HG03442 (cell line): ENCODE data around the gene MTUS2.

ENCODE experiments used
- ATAC-seq: cut with Tn5 transposase; IDR thresholded peaks from one replicate; pipeline ENCODE4 v1.9.1; 2021; ENCODE audit warnings: mild to moderate bottlenecking, moderate library complexity; ENCODE audit not compliant: unreplicated experiment

MTUS2 gene

GRCh38 chr13:29103065-29103800 lies 283.1 kb downstream of the MTUS2 start:
- no peak for ATAC-seq

GRCh38 chr13:29104461-29104860 lies 284.3 kb downstream of the MTUS2 start:
- no peak for ATAC-seq

- no peak for ATAC-seq
These were observed 285.6 kb downstream of the MTUS2 start for GRCh38 chr13:29105779-29106178.

DNA sequence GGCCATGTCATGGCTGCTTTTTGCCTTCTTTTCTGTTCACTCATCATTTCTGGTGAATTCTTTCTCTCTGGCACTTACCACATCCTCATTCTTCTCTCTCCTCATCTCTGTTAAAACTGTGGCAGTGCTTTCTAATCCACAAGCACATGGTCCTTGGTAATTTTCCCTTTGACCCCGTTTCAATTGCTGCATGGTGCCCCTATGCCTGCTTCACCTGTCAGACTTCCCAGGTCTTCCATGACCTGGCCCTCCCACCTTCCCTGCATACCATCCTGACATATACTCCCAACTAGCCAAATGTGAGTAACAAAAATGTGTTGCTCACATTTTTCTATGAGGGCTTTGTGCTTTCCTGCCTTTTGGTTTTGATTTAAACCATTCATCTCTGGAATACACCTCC lies 286.5 kb downstream of the MTUS2 start:
- no peak for ATAC-seq

DNA sequence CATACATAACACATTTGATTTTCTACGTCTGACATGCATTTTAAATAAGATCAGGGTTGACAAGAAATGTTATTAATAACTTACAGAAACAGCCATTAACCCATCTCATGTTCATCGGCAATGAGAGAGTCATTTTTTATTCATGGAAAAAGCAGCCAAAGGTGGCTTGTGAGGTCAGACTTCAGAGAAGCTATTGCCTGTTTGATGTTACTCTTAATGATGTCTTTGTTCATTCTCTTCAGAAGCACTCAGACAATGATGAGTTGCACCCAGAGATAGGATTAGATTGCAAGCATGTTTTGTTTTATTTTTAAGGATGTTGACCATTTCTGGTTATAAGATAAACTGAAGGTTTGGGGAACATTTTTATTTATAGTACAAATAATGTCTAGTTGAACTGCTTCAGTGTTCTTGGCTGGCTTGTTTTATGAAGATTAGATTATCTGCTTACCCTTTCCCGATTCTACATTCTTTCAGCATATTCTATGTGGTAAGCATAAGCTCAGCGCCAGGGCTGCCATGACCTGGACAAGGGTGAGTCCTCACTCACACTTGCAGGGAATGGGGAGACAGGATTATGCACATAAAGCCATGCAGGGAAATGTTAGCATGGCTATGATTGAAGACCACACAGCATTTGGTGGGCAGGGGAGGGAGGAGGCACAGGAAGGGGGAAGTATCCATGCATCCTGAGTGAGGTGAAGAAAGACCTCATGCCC lies 288.1 kb downstream of the MTUS2 start:
- ATAC-seq, result no peak

DNA sequence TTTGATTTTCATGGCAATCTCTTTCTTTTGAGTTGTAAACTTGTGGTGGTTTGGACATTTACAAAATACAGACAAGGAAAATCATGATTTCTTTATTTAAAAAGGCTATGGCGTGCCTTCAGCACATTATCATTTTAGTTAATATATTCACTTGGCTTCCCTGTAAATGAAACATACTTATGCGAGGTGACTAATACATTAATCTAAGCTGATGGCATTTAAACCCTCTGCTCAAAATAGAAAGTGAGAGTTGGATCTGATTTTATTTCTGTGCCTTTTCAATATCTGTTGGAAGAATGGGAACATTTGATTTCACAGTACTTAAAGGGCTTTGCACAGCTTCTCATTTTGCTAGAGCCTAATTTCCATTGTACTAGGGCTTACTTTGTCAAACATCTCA lies 289.8 kb downstream of the MTUS2 start:
- ATAC-seq, result no peak

DNA sequence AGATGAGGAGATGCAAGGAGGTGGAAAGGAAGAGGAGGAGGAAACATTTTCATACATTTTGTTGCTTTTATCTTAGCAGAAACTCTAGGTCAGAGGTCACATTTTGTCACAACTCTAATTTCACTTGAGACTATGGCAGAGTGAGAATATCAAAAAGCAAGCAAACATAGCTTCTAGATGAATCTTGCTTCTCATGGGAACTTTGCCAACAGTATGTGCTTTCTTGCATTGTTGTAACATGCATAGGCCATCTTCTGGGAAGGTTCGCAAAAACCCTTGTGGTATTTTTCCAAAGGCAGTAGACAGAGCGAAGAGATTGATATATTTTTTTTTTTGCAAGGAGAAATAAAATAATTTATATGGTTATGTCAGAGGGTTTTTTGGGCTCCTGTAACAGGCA lies 291.3 kb downstream of the MTUS2 start:
- ATAC-seq, result no peak

DNA sequence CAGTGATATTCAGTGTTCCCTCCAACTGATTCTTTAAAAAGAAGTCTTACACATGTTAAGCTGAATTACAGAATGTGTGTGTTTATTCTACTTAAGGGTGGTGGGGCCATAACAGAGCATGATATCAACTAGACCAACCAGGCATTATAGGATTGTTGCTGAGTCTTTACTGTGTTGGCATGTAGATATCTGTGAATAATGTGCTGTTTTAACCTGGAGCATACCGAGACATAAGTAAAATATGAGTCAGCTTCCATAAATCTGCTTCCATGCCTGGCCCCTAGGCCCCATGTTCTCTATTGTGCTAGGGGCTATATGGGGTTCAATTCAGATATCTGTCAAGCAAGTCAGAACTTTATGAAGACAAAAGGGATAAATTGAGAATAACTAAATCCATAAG lies 295.7 kb downstream of the MTUS2 start:
- ATAC-seq, result no peak

DNA sequence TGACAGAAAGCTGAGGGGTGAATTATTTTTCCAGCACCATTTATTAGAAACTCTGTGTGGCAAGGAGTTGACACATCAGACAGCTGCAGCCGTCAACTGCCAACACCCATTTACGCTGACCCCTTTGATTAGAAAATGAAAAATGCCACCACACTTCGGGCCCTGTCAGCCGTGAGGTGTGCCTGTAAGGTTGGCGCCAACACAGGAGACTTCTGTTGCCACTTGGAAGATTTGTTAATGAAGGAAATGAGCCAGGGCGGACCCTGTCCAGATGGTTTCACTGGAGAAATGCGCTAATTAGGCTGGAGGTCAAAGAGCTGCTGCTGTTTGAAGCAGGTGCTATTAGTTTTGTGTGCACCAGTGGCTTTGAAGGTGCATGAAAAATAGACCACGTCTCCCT lies 297.5 kb downstream of the MTUS2 start:
- ATAC-seq, result no peak

DNA sequence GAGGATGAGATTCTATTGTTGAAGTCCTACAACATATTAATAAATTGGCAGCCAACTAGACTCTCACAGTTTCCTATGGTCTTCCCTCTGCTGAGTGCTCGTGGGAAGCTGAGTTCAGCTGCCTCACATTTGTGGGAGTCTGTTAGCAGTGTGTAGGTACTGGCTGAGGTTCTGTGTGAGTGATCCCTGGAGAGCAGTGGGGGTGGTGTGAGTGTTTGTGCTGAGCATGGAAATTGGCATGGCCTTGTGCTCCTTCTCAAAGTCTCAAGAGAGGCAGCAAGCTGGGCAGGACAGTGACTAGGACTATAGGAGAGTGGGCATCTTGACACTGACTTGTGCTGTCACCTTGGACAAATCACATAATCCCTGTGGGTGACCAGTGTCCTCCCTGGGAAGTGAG lies 298.3 kb downstream of the MTUS2 start:
- ATAC-seq, result no peak

DNA sequence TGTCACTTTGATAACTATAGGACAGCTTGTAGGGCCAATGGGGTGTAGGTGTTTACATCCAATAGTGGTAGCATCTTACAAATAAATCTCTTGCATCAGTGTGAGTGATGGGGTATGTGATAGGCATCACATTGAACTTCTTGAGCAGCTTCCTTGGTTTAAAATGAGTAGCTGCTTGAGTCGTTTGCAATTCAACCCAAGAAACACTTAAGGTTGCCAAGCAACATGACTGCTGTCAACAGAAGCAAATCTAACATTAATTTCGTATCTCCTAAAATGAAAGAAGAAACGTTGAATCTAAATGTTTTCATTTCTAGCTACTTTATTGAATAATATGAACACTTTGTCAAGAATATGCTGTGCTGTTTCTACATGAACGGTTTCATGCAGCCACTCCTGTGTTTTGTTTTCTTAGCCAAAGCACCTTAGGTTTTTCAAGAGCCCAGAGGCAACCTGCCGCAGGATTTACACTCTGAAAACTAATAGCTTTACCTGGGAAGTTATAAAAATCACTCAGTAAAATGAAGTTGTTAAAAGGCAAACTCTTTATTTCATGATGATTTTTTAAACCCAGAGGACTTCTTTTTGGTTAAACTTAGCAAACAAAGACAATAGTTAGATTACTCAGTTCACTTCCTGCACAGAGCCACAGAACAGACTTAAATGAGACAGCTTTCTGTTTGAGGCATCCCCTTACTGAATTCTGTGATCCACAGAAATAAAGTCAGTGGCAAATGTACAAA lies 305.2 kb downstream of the MTUS2 start:
- peak; percentile 63 for ATAC-seq

GRCh38 chr13:29125934-29126424 lies 305.8 kb downstream of the MTUS2 start:
- ATAC-seq, result peak; percentile 59

DNA sequence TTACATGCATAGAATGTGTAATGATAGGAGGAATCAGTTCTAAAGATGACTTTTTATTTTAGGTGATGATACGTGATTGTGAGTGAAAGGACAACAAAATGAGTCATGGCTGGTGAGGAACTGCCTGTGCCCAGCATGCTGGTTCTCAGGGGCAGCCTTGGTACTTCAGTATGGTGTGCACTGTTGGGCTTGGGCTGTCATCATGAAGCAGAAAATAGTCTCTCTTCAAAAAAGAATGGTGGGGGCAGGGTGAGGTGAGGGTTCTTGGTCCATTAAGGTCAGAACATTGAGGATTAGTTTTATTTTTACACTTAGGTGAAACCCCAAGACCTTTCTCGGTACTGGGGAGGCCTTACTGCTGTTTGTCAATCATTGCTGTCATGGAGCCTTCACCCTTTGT lies 309.5 kb downstream of the MTUS2 start:
- no peak for ATAC-seq

- ATAC-seq, result no peak
These were observed 311.0 kb downstream of the MTUS2 start for GRCh38 chr13:29131159-29131558.

- no peak for ATAC-seq
These were observed 311.9 kb downstream of the MTUS2 start for GRCh38 chr13:29131881-29132668.

- no peak for ATAC-seq
These were observed 316.2 kb downstream of the MTUS2 start for GRCh38 chr13:29136341-29136740.

DNA sequence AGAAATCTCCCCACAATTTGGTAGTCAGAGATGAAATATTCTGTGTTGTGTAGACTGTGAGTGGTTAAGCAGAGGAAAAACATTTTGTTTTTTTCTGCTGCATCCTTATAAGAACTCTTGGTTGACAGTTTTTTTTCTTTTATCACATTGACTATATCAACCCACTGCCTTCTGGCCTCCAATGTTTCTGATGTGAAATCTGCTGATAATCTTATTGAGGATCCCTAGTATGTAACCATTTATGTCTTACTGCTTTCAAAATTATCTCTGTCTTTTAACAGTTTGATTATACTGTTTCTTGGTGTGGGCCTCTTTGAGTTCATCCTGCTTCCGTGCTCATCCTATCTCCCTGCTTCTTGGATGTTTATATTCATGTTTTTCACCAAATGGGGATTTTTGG lies 316.9 kb downstream of the MTUS2 start:
- no peak for ATAC-seq

DNA sequence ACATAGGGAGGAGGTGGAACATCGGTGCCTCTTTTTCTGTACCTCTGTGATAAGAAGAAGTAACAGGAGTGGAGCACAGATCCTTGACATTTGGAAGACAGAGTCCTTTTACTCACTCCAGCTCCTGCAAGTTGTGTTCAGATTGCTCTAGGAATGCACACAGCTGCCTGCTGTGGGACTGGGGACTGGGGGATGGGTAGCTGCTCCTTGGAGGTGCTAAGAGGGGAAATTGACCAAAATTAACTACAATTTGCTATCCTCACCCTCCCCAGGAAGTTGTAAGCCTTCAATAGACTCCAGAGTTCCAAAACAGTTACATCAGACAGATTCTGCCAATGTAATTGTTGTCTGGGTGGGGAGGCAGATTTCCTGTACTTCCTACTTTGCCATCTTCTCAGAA lies 317.9 kb downstream of the MTUS2 start:
- no peak for ATAC-seq

DNA sequence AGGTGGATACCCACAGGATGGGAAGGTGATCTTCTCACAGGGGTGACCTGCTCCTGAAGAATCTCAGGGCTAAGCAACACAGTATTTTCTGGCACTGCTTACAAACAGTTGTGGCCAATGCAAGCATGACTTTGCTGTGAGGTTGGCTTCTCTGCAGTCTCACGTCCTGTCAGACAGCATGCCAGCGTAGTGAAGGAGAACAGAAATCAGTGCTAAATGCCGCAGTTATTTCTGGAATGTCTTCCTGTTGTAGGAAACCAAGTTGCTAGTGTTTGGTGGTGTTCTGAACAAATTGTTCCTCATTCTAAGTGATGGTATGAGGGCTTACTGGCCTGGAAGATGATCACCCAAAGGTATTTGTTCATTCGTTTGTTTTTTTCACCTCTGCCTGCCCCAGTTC lies 320.1 kb downstream of the MTUS2 start:
- ATAC-seq, result no peak

DNA sequence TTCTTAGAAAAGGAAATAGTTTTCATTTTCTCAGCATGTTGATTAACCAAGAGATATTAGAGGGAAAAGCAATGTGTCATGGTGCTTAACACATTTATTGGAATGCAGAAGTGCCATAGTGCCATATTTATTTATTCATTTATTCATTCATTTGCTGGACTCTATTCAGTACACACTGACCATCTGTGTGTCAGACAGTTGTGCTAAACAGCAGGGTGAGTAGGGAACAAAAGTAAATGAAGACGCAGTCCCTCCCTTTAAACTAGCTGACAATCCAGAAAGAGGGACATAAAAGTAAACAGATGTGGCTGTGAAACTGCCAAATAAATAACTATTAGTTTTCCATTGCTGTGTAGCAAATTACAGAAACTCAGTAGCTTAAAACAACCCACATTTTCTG lies 323.7 kb downstream of the MTUS2 start:
- ATAC-seq, result no peak

DNA sequence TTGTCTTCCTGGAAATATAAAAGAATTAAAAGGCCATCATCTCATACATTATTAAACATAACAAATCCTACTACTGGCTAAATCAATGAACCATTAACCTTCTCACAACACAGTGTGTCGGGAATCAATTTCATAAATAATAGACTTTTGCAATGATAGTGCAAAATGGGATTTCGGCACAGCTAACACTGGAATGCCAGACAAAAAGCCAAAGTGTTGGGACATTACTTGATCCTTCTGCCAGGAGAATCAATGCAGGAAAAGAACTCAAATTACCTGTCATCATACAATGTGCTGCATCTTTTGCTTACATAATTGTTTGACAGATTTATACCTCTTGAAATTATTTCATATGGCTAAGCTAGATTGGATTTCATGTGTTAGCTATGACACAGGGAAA lies 334.3 kb downstream of the MTUS2 start:
- no peak for ATAC-seq
